GM12874 (cell line): Measurements from ENCODE around the gene CUTA.

Experiments
- CTCF ChIP-seq: IDR thresholded peaks from 2 replicates; pipeline ENCODE4 v1.5.1; 2011; ENCODE audit warnings: low read depth, mild to moderate bottlenecking, control low read depth, low read length, moderate library complexity; ENCODE audit not compliant: insufficient read depth

CUTA gene

GRCh38 chr6:33454009-33454946 lies 36.4 kb upstream of the CUTA start, which contains the start of gene ZBTB9:
ZBTB9 (plus strand) TSS chr6:33454576; CDS start chr6:33455101, 525 bp downstream.
- TF ChIP-seq CTCF: no peak

- no peak for TF ChIP-seq CTCF
Observed at GRCh38 chr6:33453393-33454008, 35.6 kb upstream of the CUTA start.

- TF ChIP-seq CTCF: no peak
Observed at GRCh38 chr6:33452496-33452895, 34.6 kb upstream of the CUTA start.

- TF ChIP-seq CTCF: no peak
Observed at GRCh38 chr6:33451606-33452005, 33.7 kb upstream of the CUTA start.

GRCh38 chr6:33450434-33450833 lies 32.5 kb upstream of the CUTA start:
- no peak for TF ChIP-seq CTCF

- TF ChIP-seq CTCF: no peak
Observed at GRCh38 chr6:33446356-33446755, 28.4 kb upstream of the CUTA start.

- no peak for TF ChIP-seq CTCF
Observed at GRCh38 chr6:33445119-33445603, 27.3 kb upstream of the CUTA start.
